HEK293 (cell line): ENCODE measurements around the gene TIMP2.

Experiments used
- CTCF ChIA-PET: fragments of 350-600 bp; formaldehyde crosslinking; extraction: SDS; loops from one replicate; lab custom pipeline; 2021; ENCODE audit warnings: antibody characterized with exemption; lab: Yijun Ruan, JAX
- POLR2A ChIA-PET: fragments of 300-600 bp; formaldehyde crosslinking; extraction: SDS; loops from one replicate; lab custom pipeline; 2020; ENCODE audit warnings: antibody characterized with exemption, inconsistent platforms; lab: Yijun Ruan, JAX
- H3K27ac ChIP-seq: fragments of 200-500 bp; sonication (Bioruptor generic); 2 replicates; pipeline ENCODE4 v1.5.1; 2014; ENCODE audit warnings: low read depth, low read length, control low read depth, inconsistent platforms; ENCODE audit errors: extremely low read depth
- H3K36me3 ChIP-seq, 2 experiments: fragments of 200-500 bp in 1 of 2; sonication (Bioruptor generic) in 1 of 2; 1 replicate in 1 of 2; 2 replicates in 1 of 2; pipeline ENCODE4 v1.5.1; 2014 to 2017; ENCODE audit warnings: inconsistent platforms in 2 of 2, low read length in 2 of 2; ENCODE audit not compliant: control insufficient read depth in 2 of 2, insufficient read depth in 1 of 2
- H3K4me1 ChIP-seq: fragments of 200-500 bp; sonication (Bioruptor generic); 2 replicates; pipeline ENCODE4 v1.5.1; 2014; ENCODE audit warnings: mild to moderate bottlenecking, low read length, inconsistent platforms; ENCODE audit not compliant: control insufficient read depth, insufficient read depth
- H3K4me3 ChIP-seq: 2 replicates; pipeline ENCODE4 v1.5.1; 2011; ENCODE audit warnings: low read depth, mild to moderate bottlenecking, control low read depth, low read length, moderate library complexity
- H3K9me3 ChIP-seq: fragments of 200-500 bp; sonication (Bioruptor generic); 2 replicates; pipeline ENCODE4 v1.5.1; 2014; ENCODE audit warnings: low read depth, low read length, inconsistent platforms; ENCODE audit not compliant: control insufficient read depth, insufficient read depth
- HOXC10 ChIP-seq: sonication (generic); formaldehyde crosslinking; IDR thresholded peaks from 2 replicates; pipeline ENCODE4 v1.8.1; 2023; ENCODE audit warnings: mild to moderate bottlenecking, missing genetic modification reagents
- KLF17 ChIP-seq: fragments of 450-650 bp; formaldehyde crosslinking; IDR thresholded peaks from 2 replicates; pipeline ENCODE4 v1.5.1; 2016; ENCODE audit warnings: missing biosample characterization, missing genetic modification characterization
- KLF7 ChIP-seq: fragments of 450-650 bp; formaldehyde crosslinking; IDR thresholded peaks from 2 replicates; pipeline ENCODE4 v1.5.1; 2016; ENCODE audit warnings: missing biosample characterization, missing genetic modification characterization, borderline replicate concordance
- MYNN ChIP-seq: fragments of 450-650 bp; formaldehyde crosslinking; IDR thresholded peaks from 2 replicates; pipeline ENCODE4 v1.5.1; 2016; ENCODE audit warnings: missing biosample characterization, missing genetic modification characterization, borderline replicate concordance
- MZF1 ChIP-seq: fragments of 450-650 bp; formaldehyde crosslinking; IDR thresholded peaks from 2 replicates; pipeline ENCODE4 v1.5.1; 2017; ENCODE audit warnings: missing biosample characterization, missing genetic modification characterization, borderline replicate concordance
- ZBTB1 ChIP-seq: fragments of 450-650 bp; formaldehyde crosslinking; IDR thresholded peaks from 2 replicates; pipeline ENCODE4 v1.5.1; 2016; ENCODE audit warnings: missing biosample characterization, missing genetic modification characterization
- ZBTB10 ChIP-seq: fragments of 450-650 bp; formaldehyde crosslinking; IDR thresholded peaks from 2 replicates; pipeline ENCODE4 v1.5.1; 2016; ENCODE audit warnings: missing biosample characterization, missing genetic modification characterization
- ZBTB11 ChIP-seq: fragments of 450-650 bp; formaldehyde crosslinking; conservative IDR thresholded peaks from 2 replicates; pipeline ENCODE4 v1.5.1; 2016; ENCODE audit warnings: low read depth, missing biosample characterization, missing genetic modification characterization
- ZBTB8A ChIP-seq: fragments of 450-650 bp; formaldehyde crosslinking; IDR thresholded peaks from 2 replicates; pipeline ENCODE4 v1.5.1; 2016; ENCODE audit warnings: missing biosample characterization, missing genetic modification characterization
- ZNF10 ChIP-seq: fragments of 450-650 bp; formaldehyde crosslinking; IDR thresholded peaks from 2 replicates; pipeline ENCODE4 v1.5.1; 2017; ENCODE audit warnings: missing biosample characterization, missing genetic modification characterization
- ZNF24 ChIP-seq: fragments of 450-650 bp; formaldehyde crosslinking; IDR thresholded peaks from 2 replicates; pipeline ENCODE4 v1.5.1; 2016; ENCODE audit warnings: missing biosample characterization, missing genetic modification characterization
- ZNF302 ChIP-seq: fragments of 450-650 bp; formaldehyde crosslinking; IDR thresholded peaks from 2 replicates; pipeline ENCODE4 v1.5.1; 2016; ENCODE audit warnings: missing biosample characterization, missing genetic modification characterization, low read depth
- ZNF398 ChIP-seq: fragments of 450-650 bp; formaldehyde crosslinking; IDR thresholded peaks from 2 replicates; pipeline ENCODE4 v1.5.1; 2017; ENCODE audit warnings: missing biosample characterization, missing genetic modification characterization
- ZNF416 ChIP-seq: fragments of 450-650 bp; formaldehyde crosslinking; IDR thresholded peaks from 2 replicates; pipeline ENCODE4 v1.5.1; 2016; ENCODE audit warnings: missing biosample characterization, missing genetic modification characterization
- ZNF433 ChIP-seq: fragments of 450-650 bp; formaldehyde crosslinking; IDR thresholded peaks from 2 replicates; pipeline ENCODE4 v1.5.1; 2016; ENCODE audit warnings: missing biosample characterization, missing genetic modification characterization, low read depth
- ZNF518A ChIP-seq: fragments of 450-650 bp; formaldehyde crosslinking; conservative IDR thresholded peaks from 2 replicates; pipeline ENCODE4 v1.5.1; 2016; ENCODE audit warnings: low read depth, missing biosample characterization, missing genetic modification characterization
- ZNF629 ChIP-seq: fragments of 450-650 bp; formaldehyde crosslinking; IDR thresholded peaks from 2 replicates; pipeline ENCODE4 v1.5.1; 2017; ENCODE audit warnings: missing biosample characterization, missing genetic modification characterization
- ZNF692 ChIP-seq: fragments of 450-650 bp; formaldehyde crosslinking; IDR thresholded peaks from 2 replicates; pipeline ENCODE4 v1.5.1; 2016; ENCODE audit warnings: missing biosample characterization, missing genetic modification characterization
- ZSCAN4 ChIP-seq: fragments of 450-650 bp; formaldehyde crosslinking; IDR thresholded peaks from 2 replicates; pipeline ENCODE4 v1.5.1; 2017; ENCODE audit warnings: missing biosample characterization, missing genetic modification characterization

TIMP2 gene

GRCh38 chr17:78803186-78803845 is 121.9 kb downstream of the TIMP2 start:
- no peak for TF ChIP-seq ZBTB11 (tag by site-specific recombination)
- no peak for TF ChIP-seq ZNF629 (tag by site-specific recombination)
- no peak for TF ChIP-seq ZNF398 (tag by site-specific recombination)
- TF ChIP-seq ZNF518A = no peak
- TF ChIP-seq MZF1 (tag by site-specific recombination) = no peak
- TF ChIP-seq ZSCAN4 = no peak
- TF ChIP-seq KLF17 (tag by site-specific recombination) = no peak
- no peak for TF ChIP-seq ZNF24 (tag by site-specific recombination)
- no peak for TF ChIP-seq ZNF433 (tag by site-specific recombination)
- TF ChIP-seq KLF7 (tag by site-specific recombination) = no peak
- TF ChIP-seq ZBTB10 (tag by site-specific recombination) = no peak
- TF ChIP-seq ZNF302 = no peak
- no peak for TF ChIP-seq ZNF692
- no peak for TF ChIP-seq ZBTB8A
- TF ChIP-seq ZNF416 = no peak
- TF ChIP-seq ZBTB1 (tag by site-specific recombination) = no peak
- TF ChIP-seq MYNN (tag by site-specific recombination) = no peak
- no peak for TF ChIP-seq HOXC10 (CRISPR knock-in tag)
- TF ChIP-seq ZNF10 (tag by site-specific recombination) = no peak
- TF ChIP-seq, all 188 proteins: peak for 0
- Histone ChIP-seq H3K36me3 (peaks cover 54 to 88% of the 10 kb centered on the region in 2 experiments), H3K9me3 (no peaks in the 10 kb centered on the region), H3K4me1 (no peaks in the 10 kb centered on the region), H3K4me3 (no peak overlapping the region), H3K27ac (no peak overlapping the region)
- POLR2A ChIA-PET = interaction anchor here (0.6 to 0.7 kb wide), 2 partner anchors 25 to 40 kb away, joined by 5 to 9 read pairs; no protein-coding TSS in a partner anchor
- CTCF ChIA-PET = interaction anchor here (0.6 kb wide), 1 partner anchor 168 kb away, joined by 3 read pairs; no protein-coding TSS in a partner anchor
